ENCODE results near the gene FAM120B.

FAM120B gene

DNA sequence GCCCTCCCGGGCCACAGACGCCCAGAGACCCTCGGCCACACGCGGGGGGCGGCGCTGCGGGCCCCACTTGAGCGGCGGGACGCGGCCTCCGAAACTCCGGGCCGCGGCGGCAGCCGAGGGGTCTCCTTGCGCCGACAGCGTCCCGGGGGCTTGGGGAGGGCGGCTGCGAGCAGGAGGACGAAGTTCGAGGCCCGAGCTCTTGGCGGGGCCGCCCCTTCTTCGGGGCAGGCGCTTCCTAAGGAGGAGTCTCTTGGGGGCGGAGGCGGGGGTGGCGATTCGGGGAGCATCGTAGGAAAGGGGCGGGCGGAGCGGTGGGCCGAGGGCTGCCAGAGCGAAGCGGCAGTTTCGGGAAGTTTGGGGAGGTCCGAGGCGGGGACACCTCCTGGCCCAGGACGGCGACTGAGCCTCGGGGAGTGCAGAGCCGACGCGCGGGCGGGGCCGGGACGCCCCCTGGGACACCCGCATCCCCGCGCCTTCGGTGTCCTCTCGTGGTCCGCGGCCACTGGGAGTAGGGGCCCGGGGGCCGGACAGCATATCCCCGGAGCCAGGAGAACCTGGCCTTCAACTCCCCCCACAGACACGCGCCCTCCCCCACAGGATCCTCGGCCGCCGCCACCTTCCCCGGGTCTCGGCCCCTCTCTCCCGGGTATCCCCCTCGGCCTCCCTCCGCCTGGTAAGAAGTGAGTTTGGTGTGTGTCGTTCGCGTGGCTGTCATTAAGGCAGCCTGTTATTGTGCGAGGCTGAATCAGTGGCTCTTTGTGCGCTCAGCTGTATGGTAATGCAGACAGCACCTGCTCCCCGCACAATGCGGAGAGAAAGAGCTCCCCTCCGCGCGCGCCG, 15.1 kb upstream of the FAM120B start:
- H3K9ac ChIP-seq (ENCODE audit: low read length in 5 of 5) = peak overlapping the region in 3 of 5 donors; percentile 8 to 48 (median 47)
- H3K36me3 ChIP-seq (ENCODE audit: control insufficient read depth in 5 of 5, insufficient read depth in 5 of 5, low read length in 5 of 5) = peaks cover 0 to 16% (median 6%) of the 10 kb centered on the region in 5 donors
- peaks cover 5 to 87% (median 71%) of the 10 kb centered on the region in 5 donors for H3K4me1 ChIP-seq (ENCODE audit: control insufficient read depth in 5 of 5, insufficient read depth in 5 of 5, low read length in 5 of 5)
- peak overlapping the region in 4 of 5 donors; percentile 44 to 80 (median 52) for H3K4me3 ChIP-seq (ENCODE audit: low read depth in 1 of 5, low read length in 5 of 5)
- H3K27me3 ChIP-seq (ENCODE audit: control insufficient read depth in 5 of 5, insufficient read depth in 4 of 5, low read length in 5 of 5) = peaks cover 12 to 59% (median 46%) of the 10 kb centered on the region in 5 donors
- no peaks in the 10 kb centered on the region for H3K9me3 ChIP-seq (ENCODE audit: control insufficient read depth in 5 of 5, low read length in 5 of 5)
- no peak overlapping the region for H3K27ac ChIP-seq (ENCODE audit: low read depth, low read length)

DNA sequence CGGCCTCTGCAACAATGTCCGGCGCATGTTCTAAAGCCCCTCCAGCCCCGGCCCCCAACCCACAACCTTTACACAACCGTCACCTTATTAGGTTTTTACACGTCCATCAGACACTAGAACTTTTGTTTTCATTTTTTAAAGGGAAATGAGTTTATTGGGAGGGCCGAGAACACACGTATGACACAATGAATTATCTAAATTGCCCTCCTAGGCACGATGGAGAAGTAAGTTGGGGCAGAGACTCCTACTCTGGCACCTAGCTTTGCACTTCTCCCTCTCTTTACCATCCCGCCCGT, 14.5 kb upstream of the FAM120B start:
- H3K9ac ChIP-seq (ENCODE audit: low read length in 5 of 5) = peak overlapping the region in 1 of 5 donors; percentile 8
- H3K4me1 ChIP-seq (ENCODE audit: control insufficient read depth in 5 of 5, insufficient read depth in 5 of 5, low read length in 5 of 5) = peaks cover 5 to 89% (median 73%) of the 10 kb centered on the region in 5 donors
- H3K27ac ChIP-seq (ENCODE audit: low read depth, low read length) = no peak overlapping the region
- peak overlapping the region; percentile 4 to 80 (median 45) for H3K4me3 ChIP-seq (ENCODE audit: low read depth in 1 of 5, low read length in 5 of 5)
- H3K36me3 ChIP-seq (ENCODE audit: control insufficient read depth in 5 of 5, insufficient read depth in 5 of 5, low read length in 5 of 5) = peaks cover 0 to 12% (median 6%) of the 10 kb centered on the region in 5 donors
- H3K27me3 ChIP-seq (ENCODE audit: control insufficient read depth in 5 of 5, insufficient read depth in 4 of 5, low read length in 5 of 5) = peaks cover 12 to 61% (median 51%) of the 10 kb centered on the region in 5 donors
- no peaks in the 10 kb centered on the region for H3K9me3 ChIP-seq (ENCODE audit: control insufficient read depth in 5 of 5, low read length in 5 of 5)

DNA sequence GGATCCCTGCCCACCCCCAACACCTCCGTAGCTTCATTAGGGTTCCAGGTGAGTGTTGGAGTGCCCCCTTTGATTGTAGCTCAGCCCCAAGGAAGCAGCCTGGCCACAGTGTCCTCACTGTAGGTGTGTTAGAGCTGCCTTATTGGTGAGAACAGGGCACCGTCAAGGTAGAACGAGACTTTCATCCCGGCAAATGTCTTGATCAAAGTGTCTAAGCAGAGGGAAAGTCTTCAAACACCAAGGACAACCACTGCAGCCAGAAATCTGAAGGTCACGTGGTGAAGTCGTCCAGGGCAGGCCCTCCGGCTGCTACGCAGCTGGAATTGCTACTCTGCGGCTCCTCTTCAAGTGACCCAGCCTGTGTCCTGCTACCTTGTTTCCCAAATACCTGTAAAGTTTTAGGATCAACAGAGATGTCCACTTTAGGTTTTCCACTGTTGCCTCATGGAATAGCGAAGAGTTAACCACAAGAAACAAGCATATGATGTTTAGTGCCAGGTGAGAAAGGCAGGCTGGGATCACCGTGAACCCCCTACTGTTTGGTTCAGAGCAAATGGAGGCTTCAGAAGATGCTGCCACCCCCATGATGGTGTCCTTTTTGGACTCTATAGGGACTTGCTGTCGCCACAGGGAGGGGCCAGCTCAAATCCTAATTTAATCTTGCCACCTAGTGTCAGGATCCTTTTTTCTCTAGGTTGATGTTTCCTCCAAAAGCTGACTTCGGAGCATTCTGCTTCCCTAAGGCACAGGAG, 14.0 kb upstream of the FAM120B start:
- Histone ChIP-seq H3K4me3 (ENCODE audit: low read depth in 1 of 5, low read length in 5 of 5) (peak overlapping the region in 2 of 5 donors; percentile 4 to 80), H3K4me1 (ENCODE audit: control insufficient read depth in 5 of 5, insufficient read depth in 5 of 5, low read length in 5 of 5) (peaks cover 4 to 85% (median 68%) of the 10 kb centered on the region in 5 donors), H3K27ac (ENCODE audit: low read depth, low read length) (no peak overlapping the region), H3K27me3 (ENCODE audit: control insufficient read depth in 5 of 5, insufficient read depth in 4 of 5, low read length in 5 of 5) (peaks cover 12 to 59% (median 51%) of the 10 kb centered on the region in 5 donors), H3K36me3 (ENCODE audit: control insufficient read depth in 5 of 5, insufficient read depth in 5 of 5, low read length in 5 of 5) (peaks cover 0 to 7% (median 2%) of the 10 kb centered on the region in 5 donors), H3K9me3 (ENCODE audit: control insufficient read depth in 5 of 5, low read length in 5 of 5) (no peaks in the 10 kb centered on the region), H3K9ac (ENCODE audit: low read length in 5 of 5) (peak overlapping the region in 2 of 5 donors; percentile 8 to 19)

DNA sequence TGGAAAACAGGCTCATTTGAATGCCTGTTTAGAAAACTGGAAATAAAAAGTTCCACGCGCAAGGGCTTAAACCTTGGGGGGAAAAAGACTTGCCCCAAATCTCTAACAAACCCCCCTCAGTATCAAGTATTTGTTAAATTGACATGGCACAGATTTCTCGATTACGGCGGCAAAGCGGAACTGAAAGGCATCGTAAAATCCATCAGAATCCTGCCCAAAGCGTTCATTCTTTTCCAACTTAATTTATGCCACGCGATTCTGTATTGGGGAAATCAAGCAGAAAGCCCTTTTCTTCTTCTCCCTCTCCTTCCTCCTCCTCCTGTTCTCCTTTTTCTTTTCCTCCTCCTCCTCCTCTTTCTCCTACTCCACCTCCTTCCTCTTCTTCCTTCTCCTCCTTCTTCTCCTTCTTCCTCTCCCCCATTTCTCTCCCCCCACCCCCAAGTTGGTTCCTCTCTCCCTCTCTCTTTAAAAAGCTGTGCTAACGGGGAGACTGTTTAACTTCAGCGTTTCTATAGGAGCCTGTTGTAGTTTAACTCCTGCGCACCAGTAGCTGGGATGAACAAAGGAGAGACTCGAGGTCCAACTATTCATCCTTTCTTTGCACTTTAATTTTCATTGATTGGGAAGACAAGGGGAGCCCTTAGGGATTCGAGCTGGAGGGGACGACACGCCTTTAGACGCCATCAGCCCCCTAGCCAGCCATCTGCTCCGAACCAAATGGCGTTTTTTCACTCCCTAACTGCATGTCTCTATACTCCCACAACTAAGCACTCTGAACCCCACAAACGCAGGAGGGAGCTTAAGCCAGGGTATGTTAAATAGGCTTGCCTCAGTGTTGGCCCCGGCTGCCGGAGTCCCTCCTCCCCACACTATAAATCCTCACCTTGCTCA, 13.0 kb upstream of the FAM120B start:
- Histone ChIP-seq H3K4me1 (ENCODE audit: control insufficient read depth in 5 of 5, insufficient read depth in 5 of 5, low read length in 5 of 5) (peaks cover 0 to 75% (median 60%) of the 10 kb centered on the region in 5 donors), H3K36me3 (ENCODE audit: control insufficient read depth in 5 of 5, insufficient read depth in 5 of 5, low read length in 5 of 5) (no peaks in the 10 kb centered on the region), H3K27ac (ENCODE audit: low read depth, low read length) (no peak overlapping the region), H3K9ac (ENCODE audit: low read length in 5 of 5) (no peak overlapping the region), H3K4me3 (ENCODE audit: low read depth in 1 of 5, low read length in 5 of 5) (no peak overlapping the region), H3K9me3 (ENCODE audit: control insufficient read depth in 5 of 5, low read length in 5 of 5) (no peaks in the 10 kb centered on the region), H3K27me3 (ENCODE audit: control insufficient read depth in 5 of 5, insufficient read depth in 4 of 5, low read length in 5 of 5) (peaks cover 13 to 49% (median 47%) of the 10 kb centered on the region in 5 donors)

DNA sequence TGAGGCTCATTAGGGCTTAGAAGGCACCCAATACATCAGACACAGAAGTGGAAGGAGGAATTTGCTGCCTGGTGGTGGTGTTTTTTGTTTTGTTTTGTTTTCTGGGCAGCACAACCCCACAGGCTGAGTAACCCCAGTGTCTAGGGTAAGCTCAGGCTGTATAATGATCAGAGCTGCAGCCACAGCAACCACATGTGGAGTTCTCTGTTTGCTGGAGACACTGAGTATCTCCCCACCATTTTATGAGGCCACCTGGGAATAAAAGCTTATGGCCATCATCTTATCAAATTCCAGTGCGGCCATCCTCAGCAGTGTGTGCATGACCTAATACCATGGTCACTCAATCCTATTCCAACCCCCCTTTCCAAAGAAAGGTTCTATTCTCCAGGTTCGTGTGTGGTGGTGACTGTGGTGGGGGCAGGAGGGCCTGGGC, 12.2 kb upstream of the FAM120B start:
- peaks cover 0 to 68% (median 54%) of the 10 kb centered on the region in 5 donors for H3K4me1 ChIP-seq (ENCODE audit: control insufficient read depth in 5 of 5, insufficient read depth in 5 of 5, low read length in 5 of 5)
- H3K9me3 ChIP-seq (ENCODE audit: control insufficient read depth in 5 of 5, low read length in 5 of 5) = no peaks in the 10 kb centered on the region
- H3K4me3 ChIP-seq (ENCODE audit: low read depth in 1 of 5, low read length in 5 of 5) = no peak overlapping the region
- H3K36me3 ChIP-seq (ENCODE audit: control insufficient read depth in 5 of 5, insufficient read depth in 5 of 5, low read length in 5 of 5) = no peaks in the 10 kb centered on the region
- H3K27ac ChIP-seq (ENCODE audit: low read depth, low read length) = no peak overlapping the region
- H3K9ac ChIP-seq (ENCODE audit: low read length in 5 of 5) = no peak overlapping the region
- H3K27me3 ChIP-seq (ENCODE audit: control insufficient read depth in 5 of 5, insufficient read depth in 4 of 5, low read length in 5 of 5) = peaks cover 16 to 47% (median 43%) of the 10 kb centered on the region in 5 donors

DNA sequence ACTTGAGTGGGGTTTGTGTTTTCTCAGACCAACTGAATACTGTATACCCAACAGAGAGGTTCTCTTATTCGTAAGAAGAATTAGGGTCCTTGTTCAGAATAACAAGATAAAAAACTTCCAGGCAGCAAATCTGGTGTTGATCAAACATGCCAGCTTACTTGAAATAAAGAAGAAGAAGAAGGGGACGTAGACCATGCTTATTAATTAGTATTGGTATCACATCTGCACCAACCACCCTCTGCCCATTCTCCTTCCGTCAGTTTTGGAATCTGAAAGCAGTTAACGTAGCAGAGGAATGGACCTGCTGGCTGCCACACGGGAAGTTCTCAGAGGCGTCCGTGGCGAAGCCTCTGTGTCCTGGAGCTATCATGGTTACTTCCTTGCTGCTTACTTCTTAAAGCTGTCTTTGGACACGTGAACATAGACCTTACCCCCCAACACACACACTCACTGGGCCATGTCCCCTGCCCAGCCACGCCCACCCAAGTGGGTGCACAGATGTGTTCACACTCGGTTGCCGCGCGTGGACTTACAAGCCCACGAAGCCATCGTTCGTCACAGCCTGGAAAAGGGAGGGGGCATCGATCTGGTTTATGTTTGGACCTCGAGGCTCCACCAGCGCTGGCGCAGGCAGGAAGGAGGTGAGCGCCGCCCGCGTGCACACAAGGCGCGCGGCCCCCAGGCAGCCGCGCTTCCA, 11.6 kb upstream of the FAM120B start:
- no peak overlapping the region for H3K27ac ChIP-seq (ENCODE audit: low read depth, low read length)
- H3K36me3 ChIP-seq (ENCODE audit: control insufficient read depth in 5 of 5, insufficient read depth in 5 of 5, low read length in 5 of 5) = no peaks in the 10 kb centered on the region
- no peak overlapping the region for H3K9ac ChIP-seq (ENCODE audit: low read length in 5 of 5)
- peak overlapping the region in 4 of 5 donors; percentile 42 to 69 (median 61) for H3K4me3 ChIP-seq (ENCODE audit: low read depth in 1 of 5, low read length in 5 of 5)
- H3K4me1 ChIP-seq (ENCODE audit: control insufficient read depth in 5 of 5, insufficient read depth in 5 of 5, low read length in 5 of 5) = peaks cover 0 to 61% (median 48%) of the 10 kb centered on the region in 5 donors
- no peaks in the 10 kb centered on the region for H3K9me3 ChIP-seq (ENCODE audit: control insufficient read depth in 5 of 5, low read length in 5 of 5)
- peaks cover 16 to 44% (median 40%) of the 10 kb centered on the region in 5 donors for H3K27me3 ChIP-seq (ENCODE audit: control insufficient read depth in 5 of 5, insufficient read depth in 4 of 5, low read length in 5 of 5)

DNA sequence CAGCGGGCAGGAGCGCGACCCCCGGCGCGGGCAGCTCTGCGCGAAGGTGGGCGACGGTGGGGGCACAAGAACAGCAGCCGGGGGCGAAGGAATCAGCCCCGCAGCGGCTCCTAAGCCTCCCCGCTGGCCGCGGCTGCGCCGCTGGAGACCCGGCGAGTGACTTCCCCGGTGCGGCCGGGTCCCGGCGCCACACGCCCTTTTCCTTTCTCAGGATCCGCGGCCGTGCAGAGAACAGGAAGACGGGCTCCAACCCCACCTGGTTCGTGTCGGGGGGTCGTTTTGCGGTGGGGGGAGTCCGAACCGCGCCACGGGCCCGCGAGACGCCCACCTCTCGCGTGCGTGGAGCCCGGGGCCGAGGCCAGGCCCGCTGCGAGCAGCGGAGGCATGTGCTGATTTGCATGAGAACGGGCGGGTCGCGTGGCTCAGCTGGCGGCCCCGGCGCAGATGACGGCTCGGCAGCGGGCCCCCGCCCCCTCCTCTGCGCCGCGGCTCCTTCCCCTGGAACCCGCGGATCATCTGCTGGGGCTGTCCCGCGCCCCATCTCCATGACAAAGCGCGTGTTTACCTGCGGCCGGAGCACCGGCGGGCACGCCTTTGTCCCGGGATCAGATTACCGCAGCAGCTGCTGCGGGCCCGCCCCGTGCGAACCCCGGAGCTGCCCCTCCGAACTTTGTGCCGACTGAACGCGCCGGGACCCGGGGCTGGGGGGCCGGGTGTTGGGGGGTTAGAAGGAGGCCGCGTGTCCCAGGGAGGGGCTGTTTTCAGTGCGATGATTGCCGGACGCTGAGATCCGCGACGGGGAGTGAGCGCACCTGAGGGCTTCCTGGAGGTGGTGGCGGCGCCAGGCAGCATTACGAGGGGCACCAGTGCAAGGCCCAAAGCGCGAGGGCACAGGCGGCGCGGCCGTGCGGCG, 10.8 kb upstream of the FAM120B start:
- Histone ChIP-seq H3K36me3 (ENCODE audit: control insufficient read depth in 5 of 5, insufficient read depth in 5 of 5, low read length in 5 of 5) (no peaks in the 10 kb centered on the region), H3K9ac (ENCODE audit: low read length in 5 of 5) (no peak overlapping the region), H3K9me3 (ENCODE audit: control insufficient read depth in 5 of 5, low read length in 5 of 5) (no peaks in the 10 kb centered on the region), H3K27me3 (ENCODE audit: control insufficient read depth in 5 of 5, insufficient read depth in 4 of 5, low read length in 5 of 5) (peaks cover 16 to 44% (median 40%) of the 10 kb centered on the region in 5 donors), H3K27ac (ENCODE audit: low read depth, low read length) (no peak overlapping the region), H3K4me3 (ENCODE audit: low read depth in 1 of 5, low read length in 5 of 5) (peak overlapping the region in 4 of 5 donors; percentile 42 to 69 (median 61)), H3K4me1 (ENCODE audit: control insufficient read depth in 5 of 5, insufficient read depth in 5 of 5, low read length in 5 of 5) (peaks cover 0 to 53% (median 41%) of the 10 kb centered on the region in 5 donors)

DNA sequence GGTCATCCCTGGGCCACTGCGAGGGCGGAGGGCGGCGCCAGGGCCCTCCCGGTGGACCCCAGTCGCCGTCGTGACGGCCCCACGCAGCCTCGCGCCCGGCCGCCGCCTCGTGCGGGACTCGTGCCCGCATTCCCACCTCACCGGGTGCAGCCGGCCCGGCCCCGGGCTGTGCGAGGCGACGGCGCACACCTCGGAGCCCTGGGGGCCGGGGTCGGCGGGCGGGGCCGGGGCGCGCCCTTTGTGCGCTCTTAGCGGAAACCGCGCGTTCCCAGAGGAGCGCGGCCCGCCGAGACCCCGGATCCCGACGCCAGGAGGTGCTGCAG, 10.2 kb upstream of the FAM120B start:
- Histone ChIP-seq H3K9ac (ENCODE audit: low read length in 5 of 5) (no peak overlapping the region), H3K36me3 (ENCODE audit: control insufficient read depth in 5 of 5, insufficient read depth in 5 of 5, low read length in 5 of 5) (no peaks in the 10 kb centered on the region), H3K27me3 (ENCODE audit: control insufficient read depth in 5 of 5, insufficient read depth in 4 of 5, low read length in 5 of 5) (peaks cover 16 to 44% (median 40%) of the 10 kb centered on the region in 5 donors), H3K9me3 (ENCODE audit: control insufficient read depth in 5 of 5, low read length in 5 of 5) (no peaks in the 10 kb centered on the region), H3K4me1 (ENCODE audit: control insufficient read depth in 5 of 5, insufficient read depth in 5 of 5, low read length in 5 of 5) (peaks cover 0 to 48% (median 39%) of the 10 kb centered on the region in 5 donors), H3K4me3 (ENCODE audit: low read depth in 1 of 5, low read length in 5 of 5) (peak overlapping the region in 4 of 5 donors; percentile 42 to 69 (median 61)), H3K27ac (ENCODE audit: low read depth, low read length) (no peak overlapping the region)

Measured in subcutaneous abdominal adipose tissue (tissue), 5 donors.